GM12878 (cell line): ENCODE data around the gene TPR. TPM values are rescaled to one million over a fixed set of nuclear protein-coding genes. Genes with fewer than 3 reads are reported as not detected.

Source experiments
- ATAC-seq: fragments of 200-7000 bp; cut with Tn5 transposase; 3 replicates; pipeline ENCODE4 v1.9.1; 2020; ENCODE audit warnings: mild to moderate bottlenecking, moderate library complexity
- BruUV-seq: library from RNA; stranded (reverse); fragments of 400-500 nt; replicated peaks from 2 replicates; lab custom pipeline; 2021; lab: Mats Ljungman, UMichigan
- CTCF ChIA-PET: fragments of 300-600 bp; sonication (Branson Sonifier 250); formaldehyde crosslinking; extraction: SDS; loops from one replicate; lab custom pipeline; 2021; ENCODE audit warnings: inconsistent platforms; lab: Yijun Ruan, JAX
- POLR2A ChIA-PET: fragments of 350-600 bp; formaldehyde crosslinking; extraction: SDS; loops from one replicate; lab custom pipeline; 2021; ENCODE audit warnings: inconsistent platforms; lab: Charles Lee
- RAD21 ChIA-PET: fragments of 300-600 bp; sonication (Branson Sonifier 250); formaldehyde crosslinking; loops from one replicate; lab custom pipeline; 2023; ENCODE audit warnings: antibody characterized with exemption; ENCODE audit not compliant: unreplicated experiment; lab: Charles Lee
- SMC1A ChIA-PET: fragments of 300-600 bp; sonication (Branson Sonifier 250); formaldehyde crosslinking; loops from one replicate; lab custom pipeline; 2023; ENCODE audit not compliant: unreplicated experiment, uncharacterized antibody; lab: Charles Lee
- DNase-seq: peaks from one replicate; pipeline ENCODE4 v3.0.0-alpha.2; 2011; ENCODE audit warnings: low read depth, low spot score
- FAIRE-seq: peaks from 3 replicates; lab custom pipeline; 2011; peaks lifted over from hg19 to GRCh38; lab: Jason Lieb, UNC
- H2AFZ ChIP-seq: 2 replicates; pipeline ENCODE4 v1.6.0; 2011; ENCODE audit warnings: low read depth, low read length, control low read depth; ENCODE audit not compliant: control insufficient read depth
- H3K27ac ChIP-seq: 2 replicates; pipeline ENCODE4 v1.5.1; 2011; ENCODE audit warnings: control low read depth; ENCODE audit not compliant: control insufficient read depth, insufficient read depth
- H3K27me3 ChIP-seq, 2 experiments: replicated peaks in 1 of 2; 2 replicates each; pipeline versions ENCODE4 v1.6.0 to v1.6.1; 2011; ENCODE audit warnings: low read length in 1 of 2; ENCODE audit not compliant: control insufficient read depth in 2 of 2, insufficient read depth in 2 of 2
- H3K36me3 ChIP-seq, 2 experiments: 2 replicates each; pipeline ENCODE4 v1.5.1; 2011; ENCODE audit warnings: low read length in 1 of 2; ENCODE audit not compliant: control insufficient read depth in 2 of 2, insufficient read depth in 2 of 2
- H3K4me1 ChIP-seq: 2 replicates; pipeline ENCODE4 v1.6.1; 2011; ENCODE audit warnings: mild to moderate bottlenecking, low read length, moderate library complexity, mixed read lengths; ENCODE audit not compliant: control insufficient read depth, insufficient read depth
- H3K4me2 ChIP-seq: 2 replicates; pipeline ENCODE4 v1.6.0; 2011; ENCODE audit warnings: control low read depth; ENCODE audit not compliant: control insufficient read depth, insufficient read depth
- H3K4me3 ChIP-seq: fragments of 200-600 bp; sonication (generic); 2 replicates; pipeline ENCODE4 v1.5.1; 2016
- H3K79me2 ChIP-seq: 2 replicates; pipeline ENCODE4 v1.6.0; 2011; ENCODE audit warnings: low read length; ENCODE audit not compliant: control insufficient read depth, insufficient read depth
- H3K9ac ChIP-seq: 2 replicates; pipeline ENCODE4 v1.8.0; 2011; ENCODE audit warnings: low read length, control low read depth, mixed read lengths; ENCODE audit not compliant: control insufficient read depth, insufficient read depth
- H3K9me3 ChIP-seq: replicated peaks from 3 replicates; pipeline ENCODE4 v1.5.1; 2011; ENCODE audit warnings: mild to moderate bottlenecking, low read length; ENCODE audit not compliant: control insufficient read depth, insufficient read depth
- H4K20me1 ChIP-seq: 2 replicates; pipeline ENCODE4 v1.6.0; 2011; ENCODE audit not compliant: control insufficient read depth, insufficient read depth
- BMI1 ChIP-seq: fragments of 450-650 bp; IDR thresholded peaks from 2 replicates; pipeline ENCODE4 v1.6.1; 2016; ENCODE audit warnings: mild to moderate bottlenecking, moderate library complexity, borderline replicate concordance
- CBFB ChIP-seq: IDR thresholded peaks from 2 replicates; pipeline ENCODE4 v1.6.1; 2016; ENCODE audit warnings: antibody characterized with exemption, low read depth
- PKNOX1 ChIP-seq: fragments of 450-650 bp; IDR thresholded peaks from 2 replicates; pipeline ENCODE4 v1.6.1; 2016; ENCODE audit warnings: mild to moderate bottlenecking
- SREBF1 ChIP-seq: IDR thresholded peaks from 2 replicates; pipeline ENCODE4 v1.6.1; 2012; ENCODE audit warnings: mild to moderate bottlenecking, low read length
- ZNF384 ChIP-seq: IDR thresholded peaks from 2 replicates; pipeline ENCODE4 v1.6.1; 2012; ENCODE audit warnings: low read depth, mild to moderate bottlenecking, low read length, improper control_type of control experiment, borderline replicate concordance
- WGBS: methylation state at CpG from one replicate; pipeline ENCODE4 v1.1.6; 2016; ENCODE audit warnings: low lambda C conversion rate; ENCODE audit not compliant: insufficient replicate concordance, insufficient coverage; ENCODE audit errors: missing lambda C conversion rate; 5-methylcytosine and 5-hydroxymethylcytosine counted together
- in situ Hi-C: fragments of 300-500 bp; cut with MboI; formaldehyde crosslinking; loops from 9 replicates; pipeline ENCODE4 v1.14.3; 2018; ENCODE audit warnings: mixed read lengths
- intact Hi-C: fragments of 100-400 bp; cut with micrococcal nuclease; formaldehyde crosslinking; loops from one replicate; pipeline ENCODE4 v1.14.2; 2022; ENCODE audit not compliant: unreplicated experiment
- polyA plus RNA-seq, 11 experiments: library from polyadenylated mRNA; depleted of rRNA in 4 of 11; unstranded in 6 of 11; stranded (reverse) in 5 of 11; fragments of >200 nt; fragmentation: Nextera tagmentation in 4 of 11; fragmentation: Illumina TruSeq in 1 of 11; extraction: Ambion mirVana in 4 of 11; extraction: Trizol in 1 of 11; gene quantifications; 1 replicate in 1 of 11; 2 replicates in 10 of 11; pipeline versions ENCODE4 v1.2.1 to v1.2.3, GENCODE V29; 2011 to 2016; ENCODE audit warnings: inconsistent platforms in 2 of 11, missing spikeins in 2 of 11, low read depth in 1 of 11
- total RNA-seq, 4 experiments: library from RNA; depleted of rRNA in 3 of 4; stranded (reverse); fragments of >200 nt in 3 of 4; fragmentation: Illumina TruSeq in 1 of 4; extraction: Trizol in 1 of 4; gene quantifications; 2 replicates each; pipeline versions ENCODE4 v1.2.1 to v1.2.3, GENCODE V29; 2013 to 2021

Gene TPR
- total and polyA plus RNA-seq, 10 of the 15 experiments (the other 5 are each of a cell fraction or from before 2014, with no cell fraction given): 30.9 to 122 (median 92.2) TPM

DNA sequence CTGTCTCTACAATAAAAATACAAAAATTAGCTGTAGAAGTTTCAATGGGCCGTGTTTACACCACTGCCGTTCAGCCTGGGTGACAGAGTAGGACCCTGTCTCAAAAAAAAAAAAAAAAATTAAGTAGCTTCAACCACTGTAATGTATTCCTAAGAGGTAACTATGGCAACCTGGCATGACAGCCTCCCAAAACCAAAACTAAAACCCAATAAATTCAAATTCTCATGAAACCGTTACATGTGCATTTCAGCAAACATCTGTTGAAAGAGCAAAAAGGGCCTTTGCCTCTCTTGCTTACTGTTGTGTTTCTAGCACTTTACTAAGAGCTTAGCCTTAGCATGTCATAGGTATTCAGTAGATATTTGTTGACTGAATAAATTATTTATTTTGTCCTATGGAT lies 34.0 kb upstream of the TPR start:
- Histone ChIP-seq H3K36me3 (peaks cover 0 to 8% of the 10 kb centered on the region in 2 experiments; a peak in 2 of 4 replicates), H4K20me1 (no peaks in the 10 kb centered on the region), H3K79me2 (no peaks in the 10 kb centered on the region), H3K9me3 (no peaks in the 10 kb centered on the region), H3K9ac (no peak overlapping the region), H3K4me2 (no peak overlapping the region), H3K4me3 (no peak overlapping the region), H2AFZ (no peak overlapping the region), H3K4me1 (no peaks in the 10 kb centered on the region), H3K27ac (no peak overlapping the region), H3K27me3 (no peaks in the 10 kb centered on the region)
- ATAC-seq: peak; percentile 83
- ChIA-PET RAD21 (no interaction called here), SMC1A (interaction anchor here (0.6 to 1.5 kb wide), 4 partner anchors 23 to 1183 kb away, joined by 3 to 4 read pairs (median 3); no protein-coding TSS in a partner anchor), CTCF (interaction anchor here (0.6 to 1.3 kb wide), 4 partner anchors 9 to 1177 kb away, joined by 3 to 5 read pairs (median 3); partner anchors contain the start of genes ODR4 and TPR), POLR2A (interaction anchor here (1.3 kb wide), 1 partner anchor 12 kb away, joined by 4 read pairs; no protein-coding TSS in a partner anchor)
- WGBS: 96% methylated on average over 3 of the region's 3 CpGs
- FAIRE-seq: no peak
- intact Hi-C loops (loop anchor here (10.0 kb wide), 1 partner anchor 196 kb away; no protein-coding TSS in a partner anchor), in situ Hi-C loops (loop anchor here (10.0 kb wide), 1 partner anchor 576 kb away; no protein-coding TSS in a partner anchor)
- BruUV-seq: no TSS peak
- no peak for DNase-seq
- TF ChIP-seq ZNF384 (peak; percentile 68; the same call in 1 of the 2 replicates), CBFB (no peak), BMI1 (peak; percentile 67), PKNOX1 (0 out of 2 replicates have a peak, but pooled peaks have one; percentile 33), SREBF1 (no peak)
